Breast epithelium (tissue), 4 donors: ENCODE data around the gene DDX39A. TPM values are rescaled to one million over a fixed set of nuclear protein-coding genes. Genes with fewer than 3 reads are reported as not detected.

Source experiments
- DNase-seq, 2 donors: peaks; one replicate each; pipeline ENCODE4 v3.0.0-alpha.2; 2019; ENCODE audit warnings: low spot score in 2 of 2
- H3K27ac ChIP-seq, 2 donors: fragments of 200-600 bp; sonication (generic) in 1 of 2; one replicate each; pipeline ENCODE4 v1.5.1; 2016 to 2019; ENCODE audit warnings: mild to moderate bottlenecking in 1 of 2
- H3K27me3 ChIP-seq, 2 donors: fragments of 200-600 bp; sonication (generic) in 1 of 2; one replicate each; pipeline versions ENCODE4 v1.5.1 to v1.6.0; 2017 to 2019; ENCODE audit warnings: control low read depth in 1 of 2, mild to moderate bottlenecking in 1 of 2
- H3K36me3 ChIP-seq: fragments of 200-600 bp; one replicate; pipeline ENCODE4 v1.5.1; 2019
- H3K4me1 ChIP-seq, 2 donors: fragments of 200-600 bp; sonication (generic); one replicate each; pipeline ENCODE4 v1.5.1; 2016 to 2019; ENCODE audit warnings: control low read depth in 1 of 2
- H3K4me3 ChIP-seq, 3 donors: fragments of 200-600 bp; sonication (generic); 1 replicate in 2 of 3; 2 replicates in 1 of 3; pipeline ENCODE4 v1.5.1; 2016 to 2019; ENCODE audit warnings: mild to moderate bottlenecking in 3 of 3, moderate library complexity in 2 of 3
- H3K9me3 ChIP-seq, 2 donors: fragments of 200-600 bp; sonication (generic) in 1 of 2; one replicate each; pipeline ENCODE4 v1.5.1; 2016 to 2019; ENCODE audit warnings: control low read depth in 1 of 2
- POLR2A ChIP-seq: fragments of 450-650 bp; IDR thresholded peaks from one replicate; pipeline ENCODE4 v1.6.1; 2016; ENCODE audit warnings: antibody characterized with exemption, mild to moderate bottlenecking, moderate library complexity
- POLR2AphosphoS5 ChIP-seq, 3 donors: sonication (generic); formaldehyde crosslinking; IDR thresholded peaks; one replicate each; pipeline ENCODE4 v1.6.1; 2017; ENCODE audit warnings: antibody characterized with exemption in 3 of 3
- intact Hi-C: fragments of 100-400 bp; cut with DNase I; formaldehyde crosslinking; loops from one replicate; pipeline ENCODE4 v1.15.1; 2023; ENCODE audit warnings: low total_unique reads
- total RNA-seq, 3 donors: library from RNA; depleted of rRNA; stranded (reverse); fragments of >200 nt; gene quantifications; one replicate each; pipeline ENCODE4 v1.1.0, GENCODE V29; 2016
- TF ChIP-seq, protein P1 (sequence below), 3 donors: fragments of 450-650 bp; IDR thresholded peaks; one replicate each; pipeline ENCODE4 v1.5.1; 2016 to 2017; ENCODE audit warnings: antibody characterized with exemption in 3 of 3, mild to moderate bottlenecking in 3 of 3, moderate library complexity in 3 of 3

Gene DDX39A
- total RNA-seq, 3 donors from 2014 or later = 65.9 to 79.0 (median 75.5) TPM

DNA sequence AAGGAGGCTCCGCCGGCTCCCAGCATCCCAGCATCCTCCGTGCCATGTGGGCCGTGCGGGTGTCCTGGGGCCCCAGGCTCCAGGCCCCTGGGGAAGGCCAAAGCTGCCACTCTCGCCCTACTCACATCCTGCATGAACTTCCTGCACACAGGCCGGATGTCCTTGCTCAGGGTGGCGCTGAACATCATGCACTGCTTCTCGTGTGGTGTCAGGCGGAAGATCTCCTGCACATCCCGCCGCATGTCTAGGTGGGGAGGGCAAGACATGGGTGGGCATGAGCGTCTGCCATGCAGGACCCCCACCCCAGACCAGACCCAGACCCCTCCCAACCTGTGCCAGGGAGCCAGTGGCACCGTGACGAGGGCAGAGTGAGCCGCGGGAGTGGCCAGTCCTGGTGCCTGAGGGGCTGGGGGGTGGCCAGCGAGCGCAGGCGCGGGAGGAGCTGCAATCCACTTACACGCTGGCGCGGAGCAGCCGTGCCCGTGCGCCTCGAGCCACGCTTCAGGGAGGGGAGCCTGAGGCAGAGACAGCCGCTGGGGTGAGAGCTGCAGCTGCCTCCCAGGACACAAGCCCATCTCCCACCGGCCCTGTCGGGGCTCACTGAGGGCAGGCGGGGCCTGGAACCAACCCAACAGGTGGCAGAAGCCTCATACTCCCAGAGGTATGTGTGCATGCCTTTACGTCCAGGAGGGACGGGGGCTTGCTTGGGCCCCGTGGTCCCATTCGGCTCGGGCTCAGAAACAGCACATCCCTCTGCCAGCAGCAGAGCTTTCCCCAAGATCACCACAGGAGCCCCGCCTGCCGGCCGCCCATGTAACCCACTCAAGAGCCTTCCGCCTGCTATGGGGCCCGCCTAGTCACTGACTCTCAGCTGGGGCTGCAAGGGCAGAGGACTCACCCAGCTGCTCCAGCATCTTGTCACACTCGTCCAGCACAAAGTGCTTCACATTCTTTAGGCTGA lies 8.8 kb downstream of the DDX39A start:
- intact Hi-C loops = no loop called here
- no peaks in the 10 kb centered on the region for H3K4me1 ChIP-seq
- H3K36me3 ChIP-seq = peaks cover 28% of the 10 kb centered on the region
- H3K27me3 ChIP-seq = no peaks in the 10 kb centered on the region
- no peak overlapping the region for H3K4me3 ChIP-seq
- TF ChIP-seq POLR2AphosphoS5 (IDR thresholded peaks at IDR 0.05) = no peak
- no peak for TF ChIP-seq POLR2A
- TF ChIP-seq, protein P1, sequence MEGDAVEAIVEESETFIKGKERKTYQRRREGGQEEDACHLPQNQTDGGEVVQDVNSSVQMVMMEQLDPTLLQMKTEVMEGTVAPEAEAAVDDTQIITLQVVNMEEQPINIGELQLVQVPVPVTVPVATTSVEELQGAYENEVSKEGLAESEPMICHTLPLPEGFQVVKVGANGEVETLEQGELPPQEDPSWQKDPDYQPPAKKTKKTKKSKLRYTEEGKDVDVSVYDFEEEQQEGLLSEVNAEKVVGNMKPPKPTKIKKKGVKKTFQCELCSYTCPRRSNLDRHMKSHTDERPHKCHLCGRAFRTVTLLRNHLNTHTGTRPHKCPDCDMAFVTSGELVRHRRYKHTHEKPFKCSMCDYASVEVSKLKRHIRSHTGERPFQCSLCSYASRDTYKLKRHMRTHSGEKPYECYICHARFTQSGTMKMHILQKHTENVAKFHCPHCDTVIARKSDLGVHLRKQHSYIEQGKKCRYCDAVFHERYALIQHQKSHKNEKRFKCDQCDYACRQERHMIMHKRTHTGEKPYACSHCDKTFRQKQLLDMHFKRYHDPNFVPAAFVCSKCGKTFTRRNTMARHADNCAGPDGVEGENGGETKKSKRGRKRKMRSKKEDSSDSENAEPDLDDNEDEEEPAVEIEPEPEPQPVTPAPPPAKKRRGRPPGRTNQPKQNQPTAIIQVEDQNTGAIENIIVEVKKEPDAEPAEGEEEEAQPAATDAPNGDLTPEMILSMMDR (IDR thresholded peaks at IDR 0.05) = no peak
- no peak for DNase-seq
- H3K27ac ChIP-seq = no peak overlapping the region
- no peaks in the 10 kb centered on the region for H3K9me3 ChIP-seq

DNA sequence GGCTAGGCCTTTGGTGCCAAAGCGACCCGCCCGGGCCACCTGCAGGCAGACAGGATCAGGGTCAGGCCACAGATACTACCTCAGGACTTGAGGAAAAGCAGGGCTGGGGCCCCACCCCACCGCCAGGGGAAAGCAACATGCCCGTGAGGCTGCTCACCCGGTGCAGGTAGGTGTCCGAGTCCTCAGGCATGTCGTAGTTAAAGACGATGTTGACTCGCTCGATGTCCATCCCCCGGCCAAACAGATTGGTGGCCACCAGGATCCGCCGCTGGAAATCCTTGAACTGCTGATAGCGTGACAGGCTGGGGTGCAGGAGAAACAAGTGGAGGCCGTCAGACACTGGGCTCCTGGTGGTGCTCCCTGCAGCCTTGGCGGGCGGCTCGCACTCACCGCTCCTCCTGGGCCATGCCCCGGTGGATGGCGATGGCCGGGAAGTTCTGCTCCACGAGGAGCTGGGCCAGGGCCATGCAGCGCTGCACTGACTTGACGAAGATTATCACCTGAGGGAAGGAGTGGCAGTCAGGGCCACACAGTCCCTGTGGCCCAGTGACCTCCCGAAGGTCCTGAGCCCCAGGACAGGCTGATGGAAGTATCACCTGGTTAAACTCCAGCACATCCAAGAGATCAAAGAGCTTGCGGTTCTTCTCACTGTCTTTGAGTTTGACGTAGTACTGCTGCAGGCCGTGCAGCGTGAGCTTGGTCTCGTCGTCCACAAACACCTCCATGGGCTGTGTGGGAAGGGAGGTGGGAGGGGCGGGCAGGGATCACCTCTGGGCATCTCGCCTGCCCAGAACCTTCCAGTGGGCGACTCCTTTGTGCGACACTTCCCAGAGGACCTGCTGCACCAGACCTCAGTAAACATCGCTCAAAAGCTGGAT lies 9.8 kb downstream of the DDX39A start:
- H3K4me3 ChIP-seq = no peak overlapping the region
- intact Hi-C loops = loop anchor here (2.0 kb wide), 1 partner anchor 17 kb away; no protein-coding TSS in a partner anchor

DNA sequence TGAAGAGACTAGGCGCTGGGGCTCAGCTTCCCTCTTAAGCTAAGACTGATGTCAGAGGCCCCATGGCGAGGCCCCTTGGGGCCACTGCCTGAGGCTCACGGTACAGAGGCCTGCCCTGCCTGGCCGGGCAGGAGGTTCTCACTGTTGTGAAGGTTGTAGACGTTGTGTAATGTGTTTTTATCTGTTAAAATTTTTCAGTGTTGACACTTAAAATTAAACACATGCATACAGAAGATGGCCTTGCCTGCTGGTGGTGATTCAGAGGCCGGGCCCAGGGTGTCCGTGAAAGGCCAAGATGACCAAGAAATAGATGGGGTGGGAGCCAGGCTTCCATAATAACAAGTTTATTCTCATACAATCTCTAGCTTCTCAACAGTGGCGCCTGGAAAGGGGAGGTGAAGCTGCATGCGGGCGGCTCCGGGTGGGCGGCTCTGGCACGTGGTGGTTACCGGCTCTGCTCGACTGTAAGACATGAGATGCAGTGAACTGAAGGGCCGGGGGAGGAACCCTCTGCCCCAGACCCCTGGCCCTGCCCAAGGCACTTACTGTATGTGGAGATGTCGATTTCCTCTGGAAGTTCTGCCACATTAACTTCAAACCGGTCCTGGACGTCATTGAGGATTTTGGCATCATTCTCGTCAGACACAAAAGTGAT lies 10.5 kb downstream of the DDX39A start:
- intact Hi-C loops = loop anchor here (2.0 kb wide), 1 partner anchor 18 kb away; no protein-coding TSS in a partner anchor
- Histone ChIP-seq H3K4me3 (no peak overlapping the region), H3K4me1 (no peaks in the 10 kb centered on the region), H3K36me3 (peaks cover 28% of the 10 kb centered on the region), H3K27ac (no peak overlapping the region), H3K27me3 (no peaks in the 10 kb centered on the region), H3K9me3 (no peaks in the 10 kb centered on the region)
- TF ChIP-seq POLR2A (no peak), POLR2AphosphoS5 (IDR thresholded peaks at IDR 0.05) (no peak)
- TF ChIP-seq, protein P1 (IDR thresholded peaks at IDR 0.05) = no peak
- DNase-seq = no peak

More for the DNA sequence above, 9.8 kb downstream of the DDX39A start:
- no peak for DNase-seq
- TF ChIP-seq POLR2A (no peak), POLR2AphosphoS5 (IDR thresholded peaks at IDR 0.05) (no peak)
- TF ChIP-seq, protein P1 (IDR thresholded peaks at IDR 0.05) = no peak
- Histone ChIP-seq H3K36me3 (peaks cover 28% of the 10 kb centered on the region), H3K27ac (no peak overlapping the region), H3K4me1 (no peaks in the 10 kb centered on the region), H3K9me3 (no peaks in the 10 kb centered on the region), H3K27me3 (no peaks in the 10 kb centered on the region)

DNA sequence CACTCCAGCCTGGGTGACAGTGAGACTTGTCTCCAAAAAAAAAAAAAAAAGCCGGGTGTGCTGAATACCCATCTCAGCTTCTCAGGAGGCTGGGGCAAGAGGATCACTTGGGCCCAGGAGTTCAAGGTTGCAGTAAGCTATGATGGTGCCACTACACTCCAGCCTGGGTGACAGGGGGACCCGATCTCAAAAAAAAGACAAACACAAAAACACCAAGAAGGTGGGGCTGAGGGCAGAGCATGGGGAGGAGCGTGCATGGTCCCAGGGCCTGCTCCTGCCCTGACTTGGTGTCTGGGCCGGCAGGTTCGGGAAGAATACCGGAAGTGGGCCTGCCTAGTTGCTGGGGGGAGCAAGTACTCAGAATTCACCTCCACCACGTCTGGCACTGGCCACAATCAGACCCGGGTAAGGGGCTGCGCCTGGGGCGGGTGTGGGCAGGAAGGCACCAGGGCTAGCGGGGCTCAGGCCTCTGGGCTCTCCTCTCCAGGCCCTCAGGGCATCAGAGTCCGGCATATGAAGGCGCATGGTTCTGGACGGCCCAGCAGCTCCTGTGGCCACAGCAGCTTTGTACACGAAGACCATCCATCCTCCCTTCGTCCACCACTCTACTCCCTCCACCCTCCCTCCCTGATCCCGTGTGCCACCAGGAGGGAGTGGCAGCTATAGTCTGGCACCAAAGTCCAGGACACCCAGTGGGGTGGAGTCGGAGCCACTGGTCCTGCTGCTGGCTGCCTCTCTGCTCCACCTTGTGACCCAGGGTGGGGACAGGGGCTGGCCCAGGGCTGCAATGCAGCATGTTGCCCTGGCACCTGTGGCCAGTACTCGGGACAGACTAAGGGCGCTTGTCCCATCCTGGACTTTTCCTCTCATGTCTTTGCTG lies 11.3 kb downstream of the DDX39A start:
- intact Hi-C loops = loop anchor here (2.0 kb wide), 1 partner anchor 19 kb away; no protein-coding TSS in a partner anchor
- no peak for TF ChIP-seq POLR2AphosphoS5 (IDR thresholded peaks at IDR 0.05)
- no peak for TF ChIP-seq POLR2A
- TF ChIP-seq, protein P1 (IDR thresholded peaks at IDR 0.05) = no peak
- Histone ChIP-seq H3K27ac (no peak overlapping the region), H3K4me3 (no peak overlapping the region), H3K36me3 (peaks cover 28% of the 10 kb centered on the region), H3K9me3 (no peaks in the 10 kb centered on the region), H3K27me3 (no peaks in the 10 kb centered on the region), H3K4me1 (no peaks in the 10 kb centered on the region)
- DNase-seq = no peak
